Measurements from ENCODE around the gene OTOF. TPM values are rescaled to one million over a fixed set of nuclear protein-coding genes. Genes with fewer than 3 reads are reported as not detected.

The OTOF gene
- total RNA-seq, 1 donor from 2014 or later, result not detected

DNA sequence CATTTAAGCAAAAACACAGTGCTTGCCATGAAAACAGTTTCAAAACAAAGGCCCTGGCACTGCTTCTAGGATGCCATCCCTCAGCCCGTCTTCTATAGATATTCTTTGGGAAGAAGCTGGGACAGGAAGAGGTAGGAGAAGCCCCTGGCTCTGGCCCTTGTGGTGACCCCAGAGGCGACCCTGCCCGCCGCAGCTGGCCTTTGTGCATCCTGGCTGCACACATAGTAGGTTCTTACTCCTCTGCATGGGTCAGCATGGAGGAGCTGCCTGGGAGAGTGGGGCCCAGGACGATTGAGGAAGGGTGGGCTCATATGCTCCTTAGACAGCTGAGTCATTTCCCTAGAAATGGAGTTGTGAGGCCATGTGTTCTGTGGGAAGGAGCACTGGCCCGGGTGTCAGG is 44.4 kb upstream of the OTOF start:
- POLR2A ChIA-PET, result no interaction called here
- no peaks in the 10 kb centered on the region for H3K9me3 Mint-ChIP-seq
- no peak overlapping the region for H3K4me3 Mint-ChIP-seq
- no peaks in the 10 kb centered on the region for H3K36me3 Mint-ChIP-seq (ENCODE audit: low read depth)
- DNase-seq, result no peak
- no peak overlapping the region for H3K27ac Mint-ChIP-seq
- no peak for TF ChIP-seq CTCF (IDR thresholded peaks at IDR 0.05)
- no peak for ATAC-seq (ENCODE audit: low read depth)
- intact Hi-C loops (cut with micrococcal nuclease), result no loop called here
- CTCF ChIA-PET, result no interaction called here
- H3K27me3 Mint-ChIP-seq, result peaks cover 14% of the 10 kb centered on the region
- no peaks in the 10 kb centered on the region for H3K4me1 Mint-ChIP-seq

DNA sequence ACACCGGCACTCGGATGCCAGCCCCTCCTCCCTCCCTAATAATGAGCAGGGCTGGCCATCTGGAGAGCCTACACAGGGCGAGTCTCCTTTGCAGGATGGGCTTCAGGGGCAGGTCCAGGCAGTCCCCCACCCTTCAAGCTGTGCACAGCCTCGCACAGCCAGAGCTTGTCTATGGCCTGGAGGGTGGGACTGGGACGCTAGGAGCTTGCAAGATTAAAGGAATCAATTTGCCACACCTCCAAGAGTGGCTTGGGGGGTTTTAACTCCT is 43.9 kb upstream of the OTOF start:
- ChIA-PET CTCF (no interaction called here), POLR2A (no interaction called here)
- Mint-ChIP-seq H3K4me1 (no peaks in the 10 kb centered on the region), H3K36me3 (ENCODE audit: low read depth) (no peaks in the 10 kb centered on the region), H3K9me3 (no peaks in the 10 kb centered on the region), H3K27me3 (peaks cover 14% of the 10 kb centered on the region), H3K27ac (no peak overlapping the region), H3K4me3 (no peak overlapping the region)
- intact Hi-C loops (cut with micrococcal nuclease), result no loop called here
- DNase-seq (no peak), ATAC-seq (ENCODE audit: low read depth) (no peak)
- TF ChIP-seq CTCF (IDR thresholded peaks at IDR 0.05), result no peak

- DNase-seq, result no peak
- H3K4me1 Mint-ChIP-seq, result no peaks in the 10 kb centered on the region
- intact Hi-C loops (cut with micrococcal nuclease), result no loop called here
These were observed 43.4 kb upstream of the OTOF start for GRCh38 chr2:26521054-26521912.

GRCh38 chr2:26520148-26520449 is 42.2 kb upstream of the OTOF start:
- POLR2A ChIA-PET, result no interaction called here
- intact Hi-C loops (cut with micrococcal nuclease), result no loop called here
- CTCF ChIA-PET, result no interaction called here
- peaks cover 14% of the 10 kb centered on the region for H3K27me3 Mint-ChIP-seq
- no peak for TF ChIP-seq CTCF (IDR thresholded peaks at IDR 0.05)
- H3K36me3 Mint-ChIP-seq (ENCODE audit: low read depth), result no peaks in the 10 kb centered on the region
- DNase-seq (no peak), ATAC-seq (ENCODE audit: low read depth) (no peak)
- H3K9me3 Mint-ChIP-seq, result no peaks in the 10 kb centered on the region
- H3K4me3 Mint-ChIP-seq, result no peak overlapping the region
- H3K27ac Mint-ChIP-seq, result no peak overlapping the region
- H3K4me1 Mint-ChIP-seq, result no peaks in the 10 kb centered on the region

More at GRCh38 chr2:26521054-26521912, 43.4 kb upstream of the OTOF start:
- Mint-ChIP-seq H3K4me3 (no peak overlapping the region), H3K27me3 (peaks cover 14% of the 10 kb centered on the region), H3K9me3 (no peaks in the 10 kb centered on the region), H3K27ac (no peak overlapping the region), H3K36me3 (ENCODE audit: low read depth) (no peaks in the 10 kb centered on the region)
- ChIA-PET POLR2A (no interaction called here), CTCF (interaction anchor here (1.1 kb wide), 1 partner anchor 57 kb away, joined by 3 read pairs; no protein-coding TSS in a partner anchor)
- TF ChIP-seq CTCF (IDR thresholded peaks at IDR 0.05), result no peak
- ATAC-seq (ENCODE audit: low read depth), result no peak

DNA sequence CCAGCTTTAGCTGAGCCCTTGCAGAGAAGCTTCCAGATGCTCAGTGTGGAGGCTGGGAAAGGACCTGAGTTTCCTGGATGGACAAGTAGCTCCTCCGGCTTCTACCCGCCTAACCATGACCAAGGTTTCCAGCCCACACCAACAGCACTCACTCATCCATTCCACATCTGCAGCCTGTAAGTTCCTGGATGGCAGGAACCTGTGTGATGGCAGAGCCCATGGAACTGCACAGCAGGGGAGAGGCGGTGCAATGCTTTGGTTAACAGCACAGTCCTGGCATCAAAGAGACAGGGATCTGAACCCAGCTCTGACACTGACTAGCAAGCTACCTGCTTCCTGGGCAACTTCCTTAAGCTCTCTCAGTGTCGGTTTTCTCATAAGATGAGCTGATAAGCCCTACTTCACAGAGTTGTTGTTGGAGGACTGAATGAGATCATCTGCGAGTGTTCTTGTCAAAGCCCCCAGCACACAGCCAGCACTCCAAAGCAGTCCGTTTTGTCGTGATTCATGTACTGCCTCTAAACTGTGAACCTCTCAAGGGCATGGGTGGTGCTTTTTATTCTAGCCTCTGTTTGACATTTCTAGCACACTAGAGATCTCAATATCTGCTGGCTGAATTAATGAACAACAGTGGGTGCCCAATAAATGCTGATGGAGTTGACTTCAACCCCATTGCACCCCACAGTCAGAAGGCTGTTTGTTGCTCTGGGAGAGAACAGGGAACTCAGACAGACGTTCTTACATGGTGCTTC is 41.6 kb upstream of the OTOF start:
- no peaks in the 10 kb centered on the region for H3K36me3 Mint-ChIP-seq (ENCODE audit: low read depth)
- H3K27ac Mint-ChIP-seq, result no peak overlapping the region
- TF ChIP-seq CTCF (IDR thresholded peaks at IDR 0.05), result no peak
- ATAC-seq (ENCODE audit: low read depth) (no peak), DNase-seq (no peak)
- ChIA-PET CTCF (no interaction called here), POLR2A (interaction anchor here (0.6 kb wide), 1 partner anchor 746 kb away, joined by 4 read pairs; no protein-coding TSS in a partner anchor)
- intact Hi-C loops (cut with micrococcal nuclease), result no loop called here
- peaks cover 14% of the 10 kb centered on the region for H3K27me3 Mint-ChIP-seq
- H3K4me3 Mint-ChIP-seq, result no peak overlapping the region
- no peaks in the 10 kb centered on the region for H3K4me1 Mint-ChIP-seq
- no peaks in the 10 kb centered on the region for H3K9me3 Mint-ChIP-seq
